Loucy (cell line): ENCODE results near the gene TICAM1.

Experiments used
- H2AFZ ChIP-seq: fragments of 200-600 bp; sonication (generic); 2 replicates; pipeline ENCODE4 v1.6.0; 2016; ENCODE audit warnings: antibody characterized with exemption, mild to moderate bottlenecking, low read length, moderate library complexity
- H3F3A ChIP-seq: fragments of 200-600 bp; 2 replicates; pipeline ENCODE4 v1.6.0; 2016; ENCODE audit warnings: antibody characterized with exemption, low read depth, mild to moderate bottlenecking
- H3K27me3 ChIP-seq: fragments of 200-600 bp; sonication (generic); 2 replicates; pipeline ENCODE4 v1.6.1; 2014; ENCODE audit warnings: low read length, mild to moderate bottlenecking; ENCODE audit not compliant: insufficient read depth, poor library complexity, severe bottlenecking
- H3K36me3 ChIP-seq: fragments of 200-600 bp; sonication (generic); 2 replicates; pipeline ENCODE4 v1.6.1; 2016; ENCODE audit warnings: low read length; ENCODE audit not compliant: insufficient read depth
- H3K4me1 ChIP-seq: fragments of 200-600 bp; sonication (generic); 2 replicates; pipeline ENCODE4 v1.5.1; 2014; ENCODE audit warnings: low read length, mild to moderate bottlenecking; ENCODE audit not compliant: insufficient read depth, poor library complexity, severe bottlenecking
- H3K4me2 ChIP-seq: fragments of 200-600 bp; sonication (generic); 2 replicates; pipeline ENCODE4 v1.6.0; 2014; ENCODE audit warnings: antibody characterized with exemption, low read length, low read depth, mild to moderate bottlenecking; ENCODE audit not compliant: poor library complexity, severe bottlenecking
- H3K4me3 ChIP-seq: fragments of 200-600 bp; sonication (generic); 2 replicates; pipeline ENCODE4 v1.5.1; 2014; ENCODE audit warnings: low read length, mild to moderate bottlenecking, mixed read lengths; ENCODE audit not compliant: poor library complexity, severe bottlenecking
- H3K79me2 ChIP-seq: fragments of 200-600 bp; sonication (generic); 2 replicates; pipeline ENCODE4 v1.6.1; 2014; ENCODE audit warnings: low read length; ENCODE audit not compliant: insufficient read depth
- H3K9ac ChIP-seq: fragments of 200-600 bp; sonication (generic); 2 replicates; pipeline ENCODE4 v1.6.0; 2014; ENCODE audit warnings: mild to moderate bottlenecking, low read depth, low read length, moderate library complexity; ENCODE audit not compliant: poor library complexity, severe bottlenecking
- H3K9me2 ChIP-seq: fragments of 200-600 bp; sonication (generic); replicated peaks from 2 replicates; pipeline ENCODE4 v1.6.1; 2016; ENCODE audit warnings: low read depth, low read length, mixed read lengths
- H3K9me3 ChIP-seq: fragments of 200-600 bp; sonication (generic); 2 replicates; pipeline ENCODE4 v1.6.1; 2014; ENCODE audit warnings: mild to moderate bottlenecking, antibody characterized with exemption, low read length, low read depth; ENCODE audit not compliant: insufficient read depth
- H4K20me1 ChIP-seq: fragments of 200-600 bp; sonication (generic); 2 replicates; pipeline ENCODE4 v1.6.0; 2014; ENCODE audit warnings: antibody characterized with exemption, low read length, mild to moderate bottlenecking; ENCODE audit not compliant: insufficient read depth, poor library complexity, severe bottlenecking
- EZH2phosphoT487 ChIP-seq: fragments of 200-600 bp; IDR thresholded peaks from 2 replicates; pipeline ENCODE4 v1.6.1; 2018; ENCODE audit warnings: antibody characterized with exemption, mild to moderate bottlenecking, moderate library complexity, borderline replicate concordance
- TF ChIP-seq, protein P1 (sequence below): fragments of 200-600 bp; sonication (generic); conservative IDR thresholded peaks from 2 replicates; pipeline ENCODE4 v1.5.1; 2014; ENCODE audit warnings: mild to moderate bottlenecking, antibody characterized with exemption, low read length

The TICAM1 gene

DNA sequence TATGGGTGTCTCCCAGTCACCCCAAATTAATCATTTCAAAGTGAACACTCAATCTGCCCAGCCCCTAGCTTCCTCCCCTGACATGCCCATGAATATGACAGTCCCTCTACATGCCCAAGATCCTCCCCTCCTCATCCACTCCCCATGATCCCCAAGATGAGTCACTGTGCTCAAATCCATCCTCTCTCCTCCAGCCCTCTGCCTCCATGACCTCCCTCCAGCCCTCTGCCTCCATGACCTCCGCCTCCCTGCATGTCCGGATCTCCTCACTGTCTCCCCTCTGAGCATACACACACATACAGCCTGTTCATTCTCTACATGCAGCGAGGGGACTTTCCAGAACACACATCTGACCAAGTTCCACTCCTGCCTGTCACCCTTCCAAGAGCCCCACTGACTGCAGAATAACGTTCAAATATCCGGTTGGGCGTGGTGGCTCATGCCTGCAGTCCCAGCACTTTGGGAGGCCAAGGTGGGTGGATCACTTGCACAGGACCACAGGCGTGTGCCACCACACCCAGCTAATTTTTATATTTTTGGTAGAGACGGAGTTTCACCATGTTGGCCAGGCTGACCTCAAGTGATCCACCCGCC, 58.4 kb downstream of the TICAM1 start:
- no peaks in the 10 kb centered on the region for H3K27me3 ChIP-seq
- no peak overlapping the region for H3K4me3 ChIP-seq
- H4K20me1 ChIP-seq = no peaks in the 10 kb centered on the region
- no peaks in the 10 kb centered on the region for H3K9me3 ChIP-seq
- H3K9me2 ChIP-seq = no peaks in the 10 kb centered on the region
- H3K4me2 ChIP-seq = no peak overlapping the region
- no peak overlapping the region for H3K9ac ChIP-seq
- no peak for TF ChIP-seq EZH2phosphoT487
- TF ChIP-seq, protein P1, sequence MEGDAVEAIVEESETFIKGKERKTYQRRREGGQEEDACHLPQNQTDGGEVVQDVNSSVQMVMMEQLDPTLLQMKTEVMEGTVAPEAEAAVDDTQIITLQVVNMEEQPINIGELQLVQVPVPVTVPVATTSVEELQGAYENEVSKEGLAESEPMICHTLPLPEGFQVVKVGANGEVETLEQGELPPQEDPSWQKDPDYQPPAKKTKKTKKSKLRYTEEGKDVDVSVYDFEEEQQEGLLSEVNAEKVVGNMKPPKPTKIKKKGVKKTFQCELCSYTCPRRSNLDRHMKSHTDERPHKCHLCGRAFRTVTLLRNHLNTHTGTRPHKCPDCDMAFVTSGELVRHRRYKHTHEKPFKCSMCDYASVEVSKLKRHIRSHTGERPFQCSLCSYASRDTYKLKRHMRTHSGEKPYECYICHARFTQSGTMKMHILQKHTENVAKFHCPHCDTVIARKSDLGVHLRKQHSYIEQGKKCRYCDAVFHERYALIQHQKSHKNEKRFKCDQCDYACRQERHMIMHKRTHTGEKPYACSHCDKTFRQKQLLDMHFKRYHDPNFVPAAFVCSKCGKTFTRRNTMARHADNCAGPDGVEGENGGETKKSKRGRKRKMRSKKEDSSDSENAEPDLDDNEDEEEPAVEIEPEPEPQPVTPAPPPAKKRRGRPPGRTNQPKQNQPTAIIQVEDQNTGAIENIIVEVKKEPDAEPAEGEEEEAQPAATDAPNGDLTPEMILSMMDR = no peak
- H3F3A ChIP-seq = no peaks in the 10 kb centered on the region
- no peaks in the 10 kb centered on the region for H3K36me3 ChIP-seq
- no peaks in the 10 kb centered on the region for H3K79me2 ChIP-seq
- H3K4me1 ChIP-seq = no peaks in the 10 kb centered on the region
- H2AFZ ChIP-seq = no peak overlapping the region

DNA sequence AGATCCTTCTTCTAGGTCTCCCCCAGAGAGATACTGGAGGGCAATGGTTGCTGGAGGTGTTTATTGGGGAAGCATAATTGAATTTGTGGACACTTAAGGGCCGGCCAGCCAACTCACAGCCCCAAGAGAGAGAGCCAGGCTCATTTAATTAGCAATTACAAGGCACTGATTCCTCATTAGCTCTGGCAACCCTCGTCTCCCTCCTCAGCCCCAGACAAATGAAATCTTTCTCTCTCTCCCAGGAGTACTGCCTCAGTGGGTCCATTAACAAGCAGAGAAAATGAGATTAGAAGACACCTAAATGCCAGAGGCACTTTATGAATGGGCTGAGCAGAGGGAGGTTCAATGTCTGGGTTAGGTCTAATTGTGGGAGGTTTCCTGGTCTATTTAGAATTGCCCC, 58.9 kb downstream of the TICAM1 start:
- H2AFZ ChIP-seq = no peak overlapping the region
- no peaks in the 10 kb centered on the region for H3K79me2 ChIP-seq
- no peaks in the 10 kb centered on the region for H3K27me3 ChIP-seq
- no peaks in the 10 kb centered on the region for H3K36me3 ChIP-seq
- no peaks in the 10 kb centered on the region for H3K9me3 ChIP-seq
- H4K20me1 ChIP-seq = no peaks in the 10 kb centered on the region
- no peaks in the 10 kb centered on the region for H3F3A ChIP-seq
- H3K9ac ChIP-seq = no peak overlapping the region
- H3K4me1 ChIP-seq = no peaks in the 10 kb centered on the region
- no peak for TF ChIP-seq EZH2phosphoT487
- TF ChIP-seq, protein P1 = no peak
- no peaks in the 10 kb centered on the region for H3K9me2 ChIP-seq
- no peak overlapping the region for H3K4me2 ChIP-seq
- no peak overlapping the region for H3K4me3 ChIP-seq

GRCh38 chr19:4768934-4769777, 62.4 kb downstream of the TICAM1 start:
- Histone ChIP-seq H3K4me3 (no peak overlapping the region), H3K9ac (no peak overlapping the region), H3K4me2 (no peak overlapping the region), H3K9me2 (no peaks in the 10 kb centered on the region), H3F3A (no peaks in the 10 kb centered on the region), H3K9me3 (no peaks in the 10 kb centered on the region), H2AFZ (no peak overlapping the region), H3K79me2 (no peaks in the 10 kb centered on the region), H3K36me3 (no peaks in the 10 kb centered on the region), H3K4me1 (no peaks in the 10 kb centered on the region), H3K27me3 (no peaks in the 10 kb centered on the region), H4K20me1 (no peaks in the 10 kb centered on the region)
- TF ChIP-seq, protein P1 = no peak
- no peak for TF ChIP-seq EZH2phosphoT487
